Measurements from ENCODE around the gene CARNS1.

DNA sequence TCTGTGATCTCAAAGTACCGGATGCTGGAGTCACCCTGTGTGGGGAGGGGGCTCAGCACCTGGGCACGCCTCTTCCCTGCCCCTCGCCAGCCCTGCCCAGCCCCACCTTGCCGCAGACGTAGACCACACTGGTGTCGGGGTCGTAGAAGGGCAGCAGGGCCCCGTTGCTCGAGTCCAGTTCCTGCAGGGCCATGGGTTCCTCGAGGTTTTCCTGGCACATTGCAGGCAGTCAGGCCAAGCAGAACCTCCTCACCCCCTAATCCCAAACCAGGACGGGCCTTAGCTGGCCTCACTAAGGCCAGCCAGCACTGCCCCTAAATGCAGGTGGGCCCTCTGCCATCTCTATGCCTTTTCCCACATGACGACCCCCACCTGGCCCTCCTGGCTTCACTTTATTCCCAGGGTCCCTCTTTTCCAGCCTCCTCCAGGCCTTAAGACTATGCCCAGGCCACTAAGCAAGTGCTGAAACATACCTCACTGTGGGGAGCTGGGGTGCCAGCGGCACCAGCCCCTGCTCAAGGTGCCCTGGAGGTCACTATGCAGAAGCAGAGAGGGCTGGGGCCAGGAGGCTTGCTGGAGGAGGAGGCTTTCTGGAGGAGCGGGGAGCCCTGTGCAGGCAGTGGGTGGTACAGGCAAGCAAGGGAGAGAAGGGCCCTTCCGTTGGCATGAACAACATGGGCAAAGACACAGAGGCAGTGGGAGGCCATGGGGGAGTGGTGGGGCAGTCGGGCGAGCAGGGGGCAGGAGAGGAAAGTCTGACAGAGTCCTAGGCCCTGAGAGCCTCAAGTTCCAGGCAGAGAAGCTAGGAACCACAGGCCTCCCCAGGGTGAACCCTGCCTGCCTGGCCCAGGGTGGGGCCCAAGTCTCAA lies 25.0 kb downstream of the CARNS1 start:
- TF ChIP-seq POLR2A (IDR thresholded peaks at IDR 0.05) (no peak), EP300 (IDR thresholded peaks at IDR 0.05; ENCODE audit: low read depth) (no peak), POLR2AphosphoS5 (IDR thresholded peaks at IDR 0.05) (no peak)
- TF ChIP-seq, protein P1, sequence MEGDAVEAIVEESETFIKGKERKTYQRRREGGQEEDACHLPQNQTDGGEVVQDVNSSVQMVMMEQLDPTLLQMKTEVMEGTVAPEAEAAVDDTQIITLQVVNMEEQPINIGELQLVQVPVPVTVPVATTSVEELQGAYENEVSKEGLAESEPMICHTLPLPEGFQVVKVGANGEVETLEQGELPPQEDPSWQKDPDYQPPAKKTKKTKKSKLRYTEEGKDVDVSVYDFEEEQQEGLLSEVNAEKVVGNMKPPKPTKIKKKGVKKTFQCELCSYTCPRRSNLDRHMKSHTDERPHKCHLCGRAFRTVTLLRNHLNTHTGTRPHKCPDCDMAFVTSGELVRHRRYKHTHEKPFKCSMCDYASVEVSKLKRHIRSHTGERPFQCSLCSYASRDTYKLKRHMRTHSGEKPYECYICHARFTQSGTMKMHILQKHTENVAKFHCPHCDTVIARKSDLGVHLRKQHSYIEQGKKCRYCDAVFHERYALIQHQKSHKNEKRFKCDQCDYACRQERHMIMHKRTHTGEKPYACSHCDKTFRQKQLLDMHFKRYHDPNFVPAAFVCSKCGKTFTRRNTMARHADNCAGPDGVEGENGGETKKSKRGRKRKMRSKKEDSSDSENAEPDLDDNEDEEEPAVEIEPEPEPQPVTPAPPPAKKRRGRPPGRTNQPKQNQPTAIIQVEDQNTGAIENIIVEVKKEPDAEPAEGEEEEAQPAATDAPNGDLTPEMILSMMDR (IDR thresholded peaks at IDR 0.05): no peak
